Fibroblast of skin of back (primary cell): Measurements from ENCODE around the gene VPS8.
"Not testable (repeated sequence)": the region's sequence is repeated elsewhere in the genome, so short reads cannot be mapped to it uniquely, and the experiment has no call there.

Experiments used
- DNase-seq: peaks from one replicate; pipeline ENCODE4 v3.0.0-alpha.2; 2013

Gene VPS8

DNA sequence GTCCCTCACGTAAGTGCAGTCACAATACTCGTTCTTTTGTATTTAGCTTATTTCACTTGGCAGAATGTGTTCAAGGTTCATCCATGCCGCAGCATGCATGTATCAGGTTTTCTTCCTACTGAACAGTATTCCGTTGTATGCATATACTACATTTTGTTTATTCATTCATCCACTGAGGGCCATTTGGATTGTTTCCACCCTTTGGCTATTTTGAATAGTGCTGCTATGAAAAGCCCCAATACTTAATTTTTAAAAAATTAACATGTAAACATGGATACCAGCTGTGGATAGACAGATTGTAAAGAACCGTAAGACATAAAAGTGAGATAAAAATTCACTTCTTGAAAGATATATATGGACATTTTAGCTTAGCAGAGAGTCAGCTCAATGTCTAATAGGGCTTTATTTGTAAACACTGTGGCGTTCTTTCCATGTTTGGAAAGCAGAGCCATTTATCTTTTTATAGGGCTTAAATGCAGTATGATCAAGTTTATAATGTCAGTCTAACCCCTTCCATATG lies 115.9 kb downstream of the VPS8 start:
- no peak for DNase-seq

DNA sequence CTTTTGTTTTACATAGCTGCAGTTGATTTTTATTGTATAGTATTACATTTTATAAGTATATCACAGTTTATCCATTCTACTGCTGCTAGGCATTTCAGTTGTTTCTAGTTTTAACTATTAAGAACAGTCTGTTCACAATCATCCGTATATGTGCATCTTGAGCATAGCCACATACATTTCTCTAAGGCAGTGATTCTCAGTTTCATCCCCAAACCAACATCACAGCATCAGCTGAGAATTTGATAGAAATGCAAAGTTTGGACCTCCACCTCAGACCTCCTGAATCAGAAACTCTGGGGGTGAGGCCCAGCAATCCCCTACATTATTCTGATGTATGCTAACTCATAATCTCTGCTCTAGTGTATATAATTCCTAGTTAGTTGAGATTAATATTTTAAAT lies 120.8 kb downstream of the VPS8 start:
- DNase-seq: no peak

DNA sequence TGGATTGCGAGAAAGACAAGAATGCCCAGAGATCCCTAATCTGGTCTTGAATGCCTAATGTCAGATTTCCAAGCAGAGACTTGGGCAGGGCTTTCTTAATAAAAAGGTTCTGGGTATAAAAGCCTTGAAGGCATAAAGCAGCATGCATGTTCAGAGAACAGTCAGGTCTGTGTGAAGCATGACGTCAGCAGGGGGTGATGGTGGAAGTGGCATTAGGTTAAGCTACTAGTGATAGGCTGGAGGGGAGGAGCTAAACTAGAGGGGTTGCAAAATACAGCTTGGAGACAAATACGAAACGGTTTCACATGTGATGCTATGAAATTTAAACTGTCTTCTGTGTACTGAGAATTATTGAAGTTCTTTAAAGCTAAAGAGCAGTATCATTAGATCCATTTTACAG lies 125.6 kb downstream of the VPS8 start:
- no peak for DNase-seq

DNA sequence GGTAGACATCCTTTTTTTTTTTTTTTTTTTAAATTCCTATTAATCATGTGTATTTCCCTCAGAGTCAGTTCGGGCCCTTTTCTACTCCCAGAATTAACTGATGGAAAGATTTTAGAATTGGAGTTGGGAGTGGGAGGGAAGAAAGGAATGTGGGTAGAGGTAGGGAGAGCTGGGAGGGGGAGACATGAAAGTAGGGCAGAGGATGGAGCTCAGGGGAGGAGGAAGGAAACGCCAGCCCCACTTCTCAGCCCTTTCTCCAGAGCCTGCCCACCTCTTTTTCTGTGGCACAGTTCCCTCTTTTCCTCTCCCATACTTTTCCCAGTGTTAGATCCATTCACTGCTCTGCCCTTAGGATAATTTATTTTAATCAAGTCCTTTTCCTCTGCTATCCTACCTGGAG lies 129.4 kb downstream of the VPS8 start:
- DNase-seq: no peak

DNA sequence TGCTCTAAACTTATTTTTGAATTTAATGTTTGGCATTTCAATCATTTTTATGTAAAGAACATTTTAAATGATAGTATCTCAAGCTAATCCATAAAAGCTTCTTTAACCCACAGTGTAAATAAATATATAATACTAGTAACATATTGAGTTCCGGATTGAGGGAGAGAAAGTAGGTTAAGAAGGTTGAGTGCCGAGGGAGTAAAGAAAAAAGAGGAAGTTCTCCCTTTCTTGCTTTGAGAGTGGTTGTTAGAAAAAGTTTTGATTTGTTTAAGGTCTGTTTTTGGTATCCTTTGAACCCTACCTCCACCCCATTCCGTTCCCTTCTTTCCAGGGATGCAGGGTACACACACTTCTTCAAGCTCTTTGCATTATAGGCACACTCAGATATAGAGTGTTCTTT lies 130.8 kb downstream of the VPS8 start:
- DNase-seq: no peak

DNA sequence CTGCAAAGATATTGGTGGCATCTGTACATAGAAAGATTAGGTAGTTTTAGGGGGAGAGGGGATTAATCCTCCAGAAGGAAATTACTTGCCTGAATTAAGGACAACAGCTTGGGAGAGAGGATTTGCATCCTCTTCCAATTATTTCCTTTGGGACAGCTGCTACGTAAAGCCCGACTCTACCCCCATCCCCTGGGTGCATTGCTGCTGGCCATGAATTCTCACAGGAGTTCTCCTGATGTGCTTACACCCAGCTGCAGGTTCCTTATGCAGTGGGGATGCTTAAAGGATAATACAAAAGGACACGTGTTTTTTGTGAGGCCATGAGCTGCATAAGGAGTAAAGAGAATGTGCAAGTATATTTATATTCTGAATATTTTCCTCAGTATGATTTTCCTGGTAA lies 132.3 kb downstream of the VPS8 start:
- no peak for DNase-seq

DNA sequence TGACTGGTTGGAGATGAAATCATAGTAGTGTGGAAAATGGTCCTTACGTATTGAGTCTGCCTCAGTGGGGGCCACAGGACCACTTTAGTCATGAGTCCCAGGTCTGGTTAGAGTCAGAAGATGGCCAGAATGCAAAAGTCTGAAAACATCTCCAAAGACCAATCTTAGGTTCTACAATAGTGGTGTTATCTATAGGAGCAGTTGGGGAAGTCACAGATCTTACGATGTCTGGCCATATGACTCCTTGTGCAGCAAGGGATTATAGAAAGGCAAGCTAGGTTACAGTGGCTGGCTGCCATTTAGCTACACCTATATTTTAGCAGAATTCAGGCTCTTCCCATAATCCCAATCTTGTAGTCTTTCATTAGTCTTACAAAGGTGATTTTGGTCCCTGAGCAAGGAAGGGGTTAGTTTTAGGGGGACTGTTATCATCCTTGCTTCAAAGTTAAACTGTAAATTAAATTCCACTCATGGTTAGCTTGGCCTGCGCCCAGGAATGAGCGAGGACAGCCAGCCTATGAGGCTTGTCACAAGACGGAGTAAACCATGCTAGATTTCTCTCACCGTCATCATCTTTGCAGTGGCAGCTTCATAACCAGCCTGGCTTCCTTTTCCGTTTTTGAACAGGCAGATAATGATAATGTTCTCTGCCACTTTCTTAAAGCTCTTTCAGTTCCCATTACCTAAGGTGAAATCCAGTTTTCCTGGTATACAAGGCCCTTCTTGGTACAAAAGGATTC lies 134.1 kb downstream of the VPS8 start:
- DNase-seq: no peak

DNA sequence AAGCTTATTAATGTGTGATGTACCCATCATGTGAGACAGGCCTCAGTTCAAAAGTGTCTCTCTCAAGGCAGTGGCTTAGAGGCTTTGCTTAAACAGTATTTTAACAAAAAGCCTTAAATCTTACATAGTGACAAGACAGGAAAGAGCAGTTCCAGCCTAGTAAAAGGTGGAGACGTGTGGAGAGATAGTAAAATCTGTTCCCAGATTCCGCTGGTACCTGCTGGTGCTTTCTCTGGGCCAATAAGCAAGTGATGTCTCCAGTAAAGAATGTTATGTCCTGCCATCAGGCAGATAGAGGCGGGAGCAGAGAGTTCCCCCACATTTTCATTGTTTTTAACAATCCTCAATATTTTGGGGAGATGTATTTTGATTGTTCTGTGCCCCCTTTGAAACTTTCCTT lies 135.0 kb downstream of the VPS8 start:
- DNase-seq: no peak

DNA sequence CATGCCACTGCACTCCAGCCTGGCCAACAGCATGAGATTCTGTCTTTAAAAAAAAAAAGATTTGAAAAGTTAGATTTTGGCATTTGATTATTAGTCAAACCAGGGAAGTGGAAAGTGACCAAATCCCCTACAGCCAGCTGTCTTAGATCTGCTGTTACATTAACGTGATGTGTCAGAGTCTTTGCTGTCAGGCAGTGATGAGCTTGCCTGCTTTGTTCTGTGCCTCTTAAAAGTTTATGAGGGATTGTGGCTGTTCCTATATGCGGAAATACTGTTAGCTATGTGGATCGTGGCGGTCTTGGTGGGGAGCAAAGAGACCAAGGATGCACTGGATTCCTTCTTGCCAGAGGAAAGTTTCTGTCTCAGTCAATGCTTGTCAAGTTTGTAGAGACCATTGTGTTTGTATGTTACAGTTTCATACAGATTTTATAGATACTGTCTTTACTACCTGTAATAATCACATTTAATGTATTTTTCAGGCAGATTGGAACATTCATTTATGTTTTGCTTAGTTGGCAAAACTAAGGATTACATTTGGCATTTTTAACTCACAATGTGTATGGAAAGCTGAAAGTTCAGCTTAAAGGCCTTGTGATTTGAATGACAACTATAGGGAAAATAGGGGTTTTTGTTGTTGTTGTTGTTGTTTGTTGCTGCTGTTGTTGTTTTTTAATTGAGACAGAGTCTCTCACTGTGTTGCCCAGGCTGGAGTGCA lies 137.4 kb downstream of the VPS8 start:
- DNase-seq: no peak

DNA sequence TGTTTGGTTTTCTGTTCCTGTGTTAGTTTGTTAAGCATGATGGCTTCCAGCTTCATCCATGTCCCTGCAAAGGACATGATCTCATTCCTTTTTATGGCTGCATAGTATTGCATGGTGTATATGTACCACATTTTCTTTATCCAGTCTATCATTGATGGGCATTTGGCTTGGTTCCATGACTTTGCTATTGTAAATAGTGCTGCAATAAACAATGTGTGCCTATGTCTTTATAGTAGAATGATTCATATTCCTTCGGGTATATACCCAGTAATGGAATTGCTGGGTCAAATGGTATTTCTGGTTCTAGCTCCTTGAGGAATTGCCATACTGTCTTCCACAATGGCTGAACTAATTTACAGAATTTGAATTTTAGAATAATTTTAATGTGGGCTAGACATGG lies 138.8 kb downstream of the VPS8 start:
- not testable (repeated sequence) for DNase-seq

DNA sequence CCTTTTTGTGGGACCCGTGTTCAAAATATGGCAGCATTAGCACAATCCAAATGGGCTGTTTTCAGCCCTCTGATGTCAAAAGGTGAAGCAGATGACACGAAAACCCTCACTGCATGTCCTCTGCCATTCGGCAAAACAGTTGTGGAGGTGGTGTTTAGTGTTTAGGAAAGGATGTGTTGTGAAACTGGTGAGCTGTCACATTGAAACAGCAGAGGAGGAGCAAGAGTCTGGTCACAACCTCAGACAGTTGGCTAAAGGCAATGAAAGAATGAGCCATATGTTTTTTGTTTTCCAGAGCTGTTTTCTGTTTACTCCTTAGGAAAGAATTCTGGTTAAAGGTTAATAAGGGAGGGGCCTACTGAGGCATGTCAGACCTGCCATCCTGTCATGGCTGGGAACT lies 140.7 kb downstream of the VPS8 start:
- DNase-seq: no peak

DNA sequence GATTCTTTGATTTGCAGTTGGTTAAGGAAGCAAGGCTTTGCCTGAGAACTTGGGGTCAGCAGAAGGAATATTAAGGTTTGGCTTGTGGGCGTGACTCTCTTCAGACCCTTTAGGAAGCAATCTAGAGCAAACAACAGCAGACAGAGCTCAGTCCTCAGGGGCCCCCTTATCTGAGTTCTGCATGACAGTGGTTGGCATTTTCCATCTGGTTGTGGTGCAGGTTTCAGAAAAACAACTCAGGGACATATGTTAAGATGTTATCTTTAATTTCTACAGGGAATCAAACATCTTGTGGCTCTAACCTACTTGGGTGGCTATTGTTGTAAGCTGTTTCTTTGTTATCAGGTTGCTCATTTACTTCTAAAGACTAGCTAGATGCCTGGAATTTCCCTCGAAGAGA lies 141.4 kb downstream of the VPS8 start:
- no peak for DNase-seq

DNA sequence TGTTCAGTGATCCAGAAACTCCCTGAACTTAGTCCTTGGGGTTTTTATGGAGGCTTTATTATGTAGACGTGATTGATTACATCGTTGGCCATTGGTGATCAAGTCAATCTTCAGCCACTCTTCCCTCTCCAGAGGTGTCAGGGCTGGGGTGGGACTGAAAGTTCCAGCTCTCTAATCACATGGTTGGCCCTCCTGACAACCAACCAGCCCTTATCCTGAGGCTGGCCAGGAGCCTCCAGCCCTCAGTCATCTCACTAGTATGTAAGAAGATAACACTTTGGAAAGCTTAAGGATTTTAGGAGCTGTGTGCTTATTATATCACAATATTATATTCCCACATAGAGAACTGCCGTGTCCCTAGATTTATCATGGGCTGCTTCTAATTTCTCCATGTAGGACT lies 142.3 kb downstream of the VPS8 start:
- no peak for DNase-seq

DNA sequence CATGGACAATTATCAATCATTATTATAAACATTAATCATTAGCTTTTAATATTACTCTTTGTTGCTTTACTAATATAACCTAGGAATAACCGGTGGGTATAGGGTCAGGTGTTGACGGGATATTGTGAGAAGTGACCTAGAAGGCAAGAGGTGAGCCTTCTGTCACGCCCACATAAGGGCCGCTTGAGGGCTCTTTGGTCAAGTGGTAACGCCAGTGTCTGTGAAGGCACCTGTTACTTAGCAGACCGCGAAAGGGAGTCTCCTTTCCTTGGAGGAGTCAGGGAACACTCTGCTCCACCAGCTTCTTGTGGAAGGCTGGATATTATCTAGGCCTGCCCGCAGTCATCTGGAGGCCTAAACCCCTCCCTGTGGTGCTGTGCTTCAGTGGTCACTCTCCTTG lies 142.9 kb downstream of the VPS8 start:
- not testable (repeated sequence) for DNase-seq

DNA sequence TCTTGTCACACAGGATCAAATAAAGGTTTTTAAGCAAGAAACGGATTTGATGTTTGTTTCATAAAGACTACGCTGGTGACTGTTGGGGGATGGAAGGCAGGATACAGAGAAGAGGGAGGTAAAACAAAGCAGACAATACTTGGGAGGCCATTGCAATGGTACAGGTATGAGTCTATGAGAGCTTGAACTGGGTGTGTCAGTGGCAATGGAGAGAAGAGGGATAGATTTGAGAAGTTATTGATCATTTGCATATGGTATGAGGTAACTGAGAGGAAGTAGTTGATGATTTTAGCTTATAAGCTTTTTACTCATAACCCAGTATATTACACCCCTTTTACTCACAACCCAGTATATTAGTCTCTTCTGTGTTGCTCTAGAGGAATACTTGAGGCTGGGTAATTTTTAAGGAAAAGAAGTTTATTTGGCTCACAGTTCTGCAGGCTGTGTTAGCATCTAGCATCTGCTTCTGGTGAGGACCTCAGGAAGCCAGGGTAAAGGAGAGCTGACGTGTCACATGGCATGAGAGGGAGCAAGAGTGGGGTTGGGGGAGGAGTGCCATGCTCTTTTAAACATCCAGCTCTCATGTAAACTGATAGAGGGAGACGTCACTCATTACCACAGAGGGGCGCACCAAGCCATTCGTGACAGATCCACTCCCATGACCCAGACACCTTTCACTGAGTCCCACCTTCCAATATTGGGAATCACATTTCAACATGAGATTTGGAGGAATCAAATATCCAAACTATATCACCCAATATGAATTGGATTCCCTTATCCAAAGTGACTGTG lies 153.9 kb downstream of the VPS8 start:
- DNase-seq: no peak

DNA sequence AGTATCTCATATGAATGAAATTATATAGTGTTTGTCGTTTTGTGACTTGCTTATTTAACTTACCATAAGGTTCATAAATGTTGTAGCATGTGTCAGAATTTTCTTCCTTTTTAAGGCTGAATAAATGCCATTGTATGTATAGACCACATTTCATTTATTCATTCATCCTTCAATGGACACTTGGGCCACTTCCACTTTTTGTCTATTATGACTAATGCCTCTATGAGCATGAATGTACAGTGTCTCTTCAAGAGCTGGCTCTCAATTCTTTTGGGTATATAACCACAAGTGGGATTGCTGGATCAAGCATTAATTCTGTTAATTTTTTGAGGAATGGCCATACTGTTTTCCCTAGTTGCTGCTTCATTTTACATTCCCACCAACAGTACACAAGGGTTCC lies 156.1 kb downstream of the VPS8 start:
- no peak for DNase-seq

DNA sequence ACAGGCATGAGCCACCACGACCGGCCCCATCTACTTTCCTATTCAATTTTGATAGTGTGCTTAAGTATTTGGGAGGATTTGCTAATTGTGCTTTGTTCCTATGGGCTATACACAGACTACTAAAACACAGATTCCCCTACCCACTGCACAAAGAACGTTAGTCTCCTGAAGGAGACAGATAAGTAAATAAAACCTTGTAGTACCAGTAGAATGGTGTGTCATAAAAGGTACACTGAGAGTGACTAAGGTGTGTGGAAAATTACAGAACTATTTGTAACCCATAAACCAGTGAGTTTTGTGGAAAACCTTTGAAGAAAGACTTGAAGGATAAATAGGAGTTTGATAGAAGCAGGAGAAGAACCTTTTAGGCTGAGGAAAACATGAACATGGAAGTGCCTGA lies 158.2 kb downstream of the VPS8 start:
- no peak for DNase-seq

DNA sequence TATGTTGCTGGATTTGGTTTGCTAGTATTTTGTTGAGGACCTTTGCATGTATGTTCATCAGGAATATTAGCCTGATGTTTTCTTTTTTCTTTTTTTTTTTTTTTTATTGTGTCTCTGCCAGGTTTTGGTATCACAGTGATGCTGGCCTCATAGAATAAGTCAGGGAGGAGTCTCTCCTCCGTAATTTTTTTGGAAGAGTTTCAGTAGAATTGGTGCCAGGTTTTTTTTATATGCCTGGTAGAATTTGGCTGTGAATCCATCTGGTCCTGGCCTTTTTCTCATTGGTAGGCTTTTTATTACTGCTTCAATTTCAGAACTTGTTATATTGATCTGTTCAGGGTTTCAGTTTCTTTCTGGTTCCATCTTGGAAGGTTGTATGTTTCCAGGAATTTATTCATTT lies 165.8 kb downstream of the VPS8 start:
- DNase-seq: no peak

DNA sequence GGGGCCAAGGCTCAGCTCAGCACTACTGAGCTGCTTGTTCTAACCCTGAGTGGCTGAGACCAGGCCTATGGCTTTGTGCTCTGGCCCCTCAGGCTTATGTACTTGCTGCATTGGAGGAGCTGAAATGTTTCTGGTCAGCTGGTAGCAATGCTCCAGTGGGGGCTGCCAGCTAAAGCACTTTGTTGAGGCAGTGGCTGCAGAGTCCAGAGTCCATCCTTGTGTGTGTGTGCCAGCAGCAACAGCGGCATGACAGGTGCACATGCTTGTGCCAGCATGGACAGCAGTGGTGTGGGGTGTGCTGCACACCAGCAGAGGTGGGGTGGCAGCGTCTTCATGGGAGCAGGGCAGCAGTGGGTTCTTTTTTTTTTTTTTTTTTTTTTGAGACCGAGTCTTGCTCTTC lies 169.1 kb downstream of the VPS8 start:
- no peak for DNase-seq

DNA sequence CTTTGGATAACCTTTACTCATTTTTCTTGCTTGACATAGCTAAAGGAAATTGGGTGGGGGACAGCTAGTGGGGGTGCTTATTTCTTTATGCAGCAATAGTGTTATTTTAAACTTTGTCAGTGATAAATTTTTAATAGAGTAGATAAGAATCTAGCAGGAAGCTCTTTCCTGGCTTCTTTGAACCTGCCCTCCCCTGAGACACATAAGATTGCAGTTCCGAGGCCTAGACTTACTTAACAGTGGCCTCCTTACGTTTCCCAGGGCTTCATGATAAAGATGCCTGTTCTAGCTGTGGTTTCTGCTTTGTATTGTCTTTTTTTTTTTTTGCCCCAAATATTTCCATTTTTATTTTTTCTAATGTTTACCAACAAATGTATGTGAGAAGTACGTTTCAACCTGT lies 170.1 kb downstream of the VPS8 start:
- no peak for DNase-seq

DNA sequence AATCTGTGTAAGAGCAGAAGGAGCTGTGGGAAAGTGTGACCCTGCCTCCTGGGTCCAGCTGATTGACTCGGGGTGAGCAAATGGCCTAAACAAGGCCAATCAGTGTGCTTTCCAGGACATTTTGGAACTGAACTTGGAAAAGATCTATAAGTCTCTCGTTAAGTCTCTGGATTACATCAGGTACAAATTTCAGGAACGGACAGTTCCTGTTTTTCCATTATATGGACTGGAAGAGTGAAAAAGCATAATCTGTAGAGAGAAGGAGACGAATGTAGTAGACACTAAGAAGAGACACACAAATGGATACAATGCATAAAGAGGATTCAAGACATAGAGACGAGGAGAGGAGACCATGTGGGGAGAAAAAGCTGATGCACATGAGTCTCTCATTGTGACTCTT lies 173.6 kb downstream of the VPS8 start:
- DNase-seq: no peak

DNA sequence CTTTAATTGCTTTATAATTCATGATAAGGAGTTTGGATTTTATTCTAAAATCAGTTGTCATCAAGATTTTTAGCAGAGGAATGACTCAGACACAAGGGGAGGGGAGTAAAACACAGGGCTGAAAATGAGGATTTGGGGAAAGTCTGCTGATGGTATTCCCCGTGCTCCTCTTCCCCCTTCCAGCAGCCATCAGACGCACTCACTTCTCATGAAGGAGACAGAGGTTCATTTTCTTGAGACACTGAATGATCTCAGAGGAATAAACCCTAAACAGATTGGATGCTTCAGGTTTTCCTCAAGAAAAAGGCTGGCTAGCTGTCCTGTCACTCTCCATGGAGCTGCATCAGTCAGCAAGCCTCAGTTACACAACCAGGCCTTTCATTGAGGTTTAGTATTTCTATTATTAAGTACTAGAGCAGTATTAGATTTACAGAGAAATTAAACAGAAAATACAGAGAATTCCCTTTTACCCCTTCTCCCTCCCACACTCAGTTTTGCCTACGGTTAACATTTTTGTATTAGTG lies 174.5 kb downstream of the VPS8 start:
- no peak for DNase-seq

DNA sequence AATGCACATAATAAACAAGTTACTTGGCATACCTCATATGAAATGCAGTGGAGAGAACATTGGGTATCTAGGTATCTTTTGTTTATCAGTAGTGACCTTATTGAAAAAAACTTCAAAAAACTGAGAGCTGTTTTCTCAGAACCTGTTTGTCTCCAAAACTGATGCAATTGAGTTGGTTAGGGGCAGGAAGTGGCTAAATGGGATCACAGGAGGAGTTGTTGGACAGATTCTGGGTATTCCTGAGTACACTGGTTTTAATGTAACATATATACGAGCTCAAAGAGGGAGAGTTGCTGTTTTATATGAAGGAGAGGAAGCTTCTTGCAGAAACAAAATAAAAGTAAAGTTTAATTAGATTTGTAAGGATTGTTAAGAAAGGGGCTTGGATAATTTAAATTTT lies 181.4 kb downstream of the VPS8 start:
- no peak for DNase-seq
